Activated naive CD4-positive, alpha-beta T cell (primary cell): ENCODE data around the gene ARHGEF12.
A peak's percentile ranks its signal among the peaks of the same experiment; 100 is the strongest.

Experiments
- DNase-seq, 4 experiments: peaks; one replicate each; lab custom pipeline; 2025; lab: John Stamatoyannopoulos, UW

Gene ARHGEF12

DNA sequence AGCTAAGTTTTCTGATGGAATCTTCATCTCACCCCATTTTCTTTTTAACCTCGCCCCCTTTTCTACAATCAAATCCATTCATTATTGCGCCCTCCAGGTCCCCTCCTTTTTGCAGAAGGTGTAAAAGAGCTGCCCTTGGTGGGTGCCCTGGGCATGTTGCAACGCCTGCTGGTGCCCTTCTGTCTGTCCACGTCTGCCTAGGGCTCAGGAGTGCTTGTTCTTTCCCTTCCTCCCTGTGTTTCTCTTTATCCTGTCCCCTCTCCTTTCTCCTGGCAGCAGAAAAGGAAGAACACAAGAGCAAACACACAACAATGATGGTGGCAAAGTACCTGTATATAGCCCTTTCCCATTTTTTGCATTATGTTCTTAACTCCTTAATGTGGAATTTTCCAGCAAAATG is 17.3 kb upstream of the ARHGEF12 start:
- no peak for DNase-seq

DNA sequence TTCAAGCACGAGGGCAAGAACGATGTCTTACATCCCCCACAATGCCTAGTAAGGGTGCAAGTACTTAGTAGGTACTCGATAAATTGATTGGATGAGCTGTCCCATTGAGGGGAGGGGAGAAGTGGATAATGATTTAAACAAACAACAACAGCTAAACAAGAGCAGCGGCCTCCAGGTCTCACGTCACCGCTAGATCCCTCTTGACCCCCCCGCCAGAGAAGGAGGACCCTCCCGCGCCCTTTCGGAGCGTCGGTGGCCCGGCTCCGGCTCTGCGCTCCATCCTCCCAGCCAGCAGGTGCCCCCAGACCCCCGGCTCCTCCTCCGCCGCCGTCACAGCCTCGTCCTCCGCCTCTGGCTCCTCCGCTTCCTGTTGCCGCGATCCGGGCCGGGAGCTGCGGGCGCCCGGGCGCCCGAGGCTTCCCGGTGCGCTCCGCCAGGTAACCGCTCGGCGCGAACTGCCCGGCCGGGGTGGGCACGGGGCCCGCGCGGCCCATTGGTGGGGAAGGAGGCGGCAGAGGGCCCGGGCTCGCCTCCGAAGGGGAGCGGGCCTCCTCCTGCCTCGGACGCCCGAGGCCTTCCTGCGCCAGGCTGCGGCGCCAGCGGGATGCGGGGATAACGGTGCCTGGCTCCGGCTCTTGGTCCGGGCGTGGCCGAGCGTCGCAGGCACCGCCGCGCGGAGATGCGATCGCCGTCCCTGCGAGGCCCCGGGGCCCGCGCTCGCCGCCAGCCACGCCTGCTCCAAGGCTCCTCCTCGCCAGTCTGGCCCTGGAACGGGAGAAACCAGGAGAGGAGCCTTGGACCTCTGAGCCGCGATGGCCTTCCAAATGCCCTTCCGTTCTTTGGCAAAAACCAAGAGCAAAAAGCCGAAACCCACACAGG is 11.0 kb upstream of the ARHGEF12 start, which contains the start of gene TLCD5:
TLCD5 (plus strand) TSS at position 368 of the 879 bp plus-strand sequence. CDS start 2,143 bp downstream, outside the sequence.
- no peak for DNase-seq

DNA sequence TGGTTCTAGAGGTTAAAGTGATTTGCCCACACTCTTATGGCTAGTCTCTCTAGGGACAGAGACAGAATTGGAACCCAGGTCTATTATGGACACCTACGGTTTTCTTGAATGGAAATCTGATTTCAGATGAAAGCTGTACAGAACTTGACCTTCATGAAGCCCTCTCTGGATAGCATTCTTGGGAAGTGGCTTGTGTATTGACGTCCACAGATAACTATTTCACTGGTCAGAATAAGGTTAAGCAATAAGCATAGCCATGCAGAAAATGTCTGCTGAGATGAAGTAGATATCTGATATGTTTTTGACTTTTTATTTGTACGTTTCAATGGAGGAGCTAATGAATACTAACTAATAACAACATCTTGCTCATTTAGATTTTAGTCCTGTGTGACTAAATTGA is 10.0 kb upstream of the ARHGEF12 start:
- DNase-seq = no peak

DNA sequence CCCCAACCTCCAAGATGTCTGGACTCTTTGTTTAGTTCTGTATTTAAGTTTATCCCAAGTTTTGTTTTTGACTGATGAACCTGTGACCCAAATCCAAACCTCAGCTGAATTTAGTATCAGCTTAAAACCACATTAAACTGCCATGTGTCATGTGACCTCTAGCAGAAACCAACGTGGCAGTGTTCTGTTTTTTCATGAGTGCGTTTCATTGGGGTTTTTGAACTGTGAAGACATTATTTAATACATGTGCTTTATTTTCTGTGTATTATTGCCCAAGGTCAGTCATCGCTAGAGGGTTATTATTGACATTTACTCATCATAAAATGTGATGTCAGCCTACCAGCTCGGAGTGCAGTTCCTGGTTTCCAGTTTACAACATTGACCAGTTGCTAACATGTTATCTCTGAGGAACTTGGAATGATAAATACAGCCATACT is 9.3 kb upstream of the ARHGEF12 start:
- DNase-seq = no peak

DNA sequence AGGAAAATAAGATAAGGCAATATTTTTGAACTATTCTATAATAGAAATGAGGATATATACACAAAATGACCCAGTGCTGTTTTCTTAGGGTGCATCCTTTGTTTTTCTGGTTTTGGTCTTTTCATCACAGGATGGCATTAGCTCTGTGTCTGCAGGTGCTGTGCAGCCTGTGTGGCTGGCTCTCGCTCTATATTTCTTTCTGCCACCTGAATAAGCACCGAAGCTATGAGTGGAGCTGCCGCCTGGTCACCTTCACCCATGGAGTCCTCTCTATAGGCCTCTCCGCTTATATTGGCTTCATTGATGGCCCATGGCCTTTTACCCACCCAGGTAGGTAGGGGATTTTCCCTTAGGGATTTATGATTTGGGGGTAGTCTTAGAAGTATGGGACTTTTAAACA is 8.9 kb upstream of the ARHGEF12 start:
- no peak for DNase-seq

DNA sequence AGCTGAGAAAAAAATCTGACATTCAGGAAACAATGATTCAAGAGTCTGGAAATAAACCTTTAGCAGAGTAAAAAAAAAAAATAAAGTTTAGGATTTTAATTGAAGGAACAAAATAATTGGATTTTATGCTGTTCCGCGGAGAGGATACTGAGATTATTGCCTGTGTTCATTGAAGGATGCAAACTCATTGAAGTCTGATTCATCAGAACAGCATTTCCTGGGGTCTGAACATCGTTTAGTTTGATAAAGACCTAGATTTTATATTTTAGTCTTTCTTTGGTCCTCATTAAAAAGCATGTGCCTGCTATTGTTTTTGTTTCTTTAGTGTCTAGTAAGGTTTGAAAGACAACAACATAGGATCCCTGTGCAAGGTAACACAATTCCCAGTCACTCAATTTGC is 6.7 kb upstream of the ARHGEF12 start:
- DNase-seq = no peak

DNA sequence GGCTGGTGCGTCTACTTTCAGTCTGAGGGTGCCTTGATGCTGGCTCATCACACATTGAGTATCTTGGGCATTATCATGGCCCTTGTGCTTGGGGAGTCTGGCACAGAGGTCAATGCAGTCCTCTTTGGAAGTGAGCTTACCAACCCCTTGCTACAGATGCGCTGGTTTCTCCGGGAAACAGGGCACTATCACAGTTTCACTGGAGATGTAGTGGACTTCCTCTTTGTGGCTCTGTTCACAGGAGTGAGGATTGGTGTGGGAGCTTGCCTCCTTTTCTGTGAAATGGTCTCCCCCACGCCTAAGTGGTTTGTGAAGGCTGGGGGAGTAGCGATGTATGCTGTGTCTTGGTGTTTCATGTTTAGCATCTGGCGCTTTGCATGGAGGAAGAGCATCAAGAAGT is 6.2 kb upstream of the ARHGEF12 start:
- DNase-seq = no peak

DNA sequence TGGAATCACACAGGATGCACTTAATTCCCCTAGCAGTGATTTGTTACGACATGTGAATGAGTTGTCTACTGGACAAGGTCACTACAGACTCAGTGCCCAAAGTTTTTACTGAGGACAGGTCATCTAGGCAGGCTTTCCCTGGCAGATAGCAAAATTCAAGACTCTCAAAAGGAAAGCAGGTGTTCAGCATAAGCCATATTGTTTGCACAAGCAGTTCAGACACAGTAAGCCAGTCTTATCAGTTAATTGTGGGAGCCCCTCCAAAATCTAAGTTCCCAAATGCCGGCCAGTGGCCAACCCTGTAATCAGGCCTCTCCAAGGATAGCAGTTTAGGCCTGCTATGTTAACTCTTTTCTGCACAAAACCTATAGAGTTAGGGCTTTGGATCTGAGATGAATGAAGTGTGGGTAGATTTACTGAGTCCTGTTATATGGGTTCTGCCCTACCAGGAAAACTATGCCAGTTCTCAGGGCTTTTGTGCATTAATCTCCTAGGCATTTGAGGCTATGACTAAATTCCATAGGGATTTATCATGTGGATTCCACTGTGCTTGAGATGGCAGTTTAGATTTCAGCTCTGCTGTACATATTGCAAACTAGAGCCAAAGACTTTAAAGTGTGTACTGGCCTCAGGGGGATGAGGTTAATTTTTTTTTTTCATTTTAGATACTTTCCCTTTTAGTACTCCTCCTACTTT is 4.8 kb upstream of the ARHGEF12 start:
- no peak for DNase-seq

DNA sequence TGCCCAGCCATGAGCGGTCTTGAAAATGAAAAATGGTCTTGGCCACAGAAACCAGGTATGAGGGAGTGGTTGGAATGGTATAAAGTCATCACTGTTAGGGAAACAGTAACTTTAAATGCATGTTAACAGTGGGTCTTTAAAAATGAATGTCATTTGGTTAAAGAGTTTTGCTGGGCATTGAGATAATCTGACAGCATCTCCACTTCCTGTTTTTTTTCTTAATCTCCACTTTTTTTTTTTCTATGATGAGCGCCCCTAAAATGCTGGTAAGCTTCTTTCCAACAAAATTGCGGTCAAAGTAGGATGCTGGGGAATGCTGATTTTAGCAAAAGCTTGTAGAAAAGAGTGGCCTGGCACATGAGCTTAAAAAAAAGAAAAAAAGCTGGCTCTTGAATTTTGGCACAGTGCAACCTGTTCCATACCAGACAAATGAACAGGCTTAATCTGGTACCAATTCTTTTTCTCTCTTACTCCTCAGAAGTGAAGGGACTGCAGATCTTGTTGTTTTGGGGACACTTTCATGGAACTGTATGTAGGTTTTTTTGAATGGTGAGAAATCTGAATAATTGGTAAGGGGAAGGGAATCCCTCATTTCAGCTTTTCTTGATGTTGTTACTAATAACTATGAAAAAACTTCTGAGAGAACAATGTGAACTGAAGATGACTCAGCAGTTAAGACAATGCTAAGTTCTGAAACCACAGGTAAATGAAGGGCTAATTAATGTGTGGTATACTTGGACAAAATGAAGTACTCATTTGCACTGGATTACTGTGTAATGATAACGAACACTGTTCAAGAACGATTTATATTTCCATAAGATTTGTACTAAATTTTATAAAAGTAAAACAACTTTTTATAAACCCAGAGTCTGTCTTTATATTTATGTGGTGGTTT is 3.1 kb upstream of the ARHGEF12 start:
- DNase-seq = no peak

DNA sequence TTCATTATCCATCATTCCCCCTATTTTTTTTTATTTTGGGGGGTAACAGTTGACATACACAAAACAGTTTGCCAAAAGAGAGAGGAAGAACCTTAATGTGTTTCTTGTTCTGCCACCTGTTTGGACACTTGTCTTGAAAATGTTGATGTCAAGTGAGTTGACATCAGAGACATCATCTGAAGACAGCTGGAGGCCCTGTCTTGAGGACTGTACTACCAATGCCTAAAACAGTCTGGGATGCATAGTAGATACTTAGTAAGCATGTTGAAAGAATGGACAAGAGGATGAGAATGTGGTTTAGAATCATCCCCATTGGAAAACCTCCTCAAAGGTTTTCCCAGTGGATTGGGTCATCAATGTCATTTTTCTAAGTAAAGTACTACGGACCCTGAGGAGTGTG is 2.4 kb upstream of the ARHGEF12 start:
- DNase-seq = no peak

DNA sequence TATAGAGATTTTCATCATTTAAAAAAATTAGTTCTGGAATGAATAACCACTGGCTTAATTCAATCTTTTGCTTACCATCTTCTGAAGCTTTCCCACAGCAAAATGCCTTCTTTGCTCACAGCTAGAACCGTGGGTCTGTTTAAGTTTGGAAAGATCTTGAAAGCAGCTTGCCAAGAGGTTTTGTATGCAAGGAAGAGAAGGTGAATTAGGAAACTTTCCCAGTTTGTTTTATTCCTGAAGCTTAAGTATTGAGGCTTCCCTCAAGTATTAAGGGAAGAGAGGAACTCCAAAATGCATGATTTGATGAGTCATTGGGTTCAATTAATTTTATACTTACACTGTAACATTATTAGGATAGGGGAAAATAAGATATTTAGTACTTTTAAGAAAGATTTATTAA is 1.9 kb upstream of the ARHGEF12 start:
- DNase-seq = no peak

DNA sequence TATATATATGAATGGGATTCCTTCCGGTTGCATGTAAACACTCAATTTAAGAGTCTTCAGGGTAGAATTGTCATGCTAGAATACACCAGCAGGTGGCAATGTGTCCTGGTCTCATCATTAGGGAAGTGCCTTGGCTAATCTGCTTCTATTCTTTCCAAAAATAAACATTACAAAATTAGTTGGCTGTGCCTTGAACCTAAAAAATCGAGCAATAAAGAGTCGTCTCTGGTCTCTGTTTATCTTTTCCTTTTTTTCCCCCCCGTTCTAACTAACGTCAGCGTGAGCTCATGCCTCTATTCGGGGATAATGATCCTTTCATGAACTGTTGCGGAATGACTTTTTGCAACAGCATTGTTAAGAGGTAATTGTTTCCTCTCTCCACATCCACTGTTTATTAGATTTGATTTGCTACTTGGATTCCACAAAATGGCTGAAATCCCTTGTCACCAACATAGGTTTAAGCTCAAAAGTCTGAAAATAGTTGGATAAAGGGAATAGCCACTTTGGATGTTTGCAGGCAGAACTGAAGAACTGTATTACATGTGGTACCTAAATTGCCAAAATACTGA is 1.2 kb upstream of the ARHGEF12 start:
- DNase-seq = peak in 1 of 4 experiments; percentile 18

DNA sequence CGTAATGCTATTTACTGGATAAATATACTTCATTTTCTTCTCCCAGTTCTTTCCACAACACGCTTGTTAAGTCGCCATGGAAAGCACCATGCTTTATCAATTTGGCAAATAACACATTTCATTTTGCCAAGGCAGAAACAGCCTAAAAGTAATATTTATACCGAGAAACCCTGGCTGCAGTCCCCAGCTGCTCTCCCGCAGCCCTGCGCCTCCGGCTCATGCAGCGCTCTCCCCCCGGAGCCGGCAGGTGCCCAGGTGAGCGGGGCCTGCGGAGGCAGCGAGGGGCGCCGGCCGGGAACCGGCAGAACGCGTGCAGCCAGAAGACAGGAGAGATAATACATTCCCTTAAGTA is 681 bp upstream of the ARHGEF12 start:
- DNase-seq = no peak

DNA sequence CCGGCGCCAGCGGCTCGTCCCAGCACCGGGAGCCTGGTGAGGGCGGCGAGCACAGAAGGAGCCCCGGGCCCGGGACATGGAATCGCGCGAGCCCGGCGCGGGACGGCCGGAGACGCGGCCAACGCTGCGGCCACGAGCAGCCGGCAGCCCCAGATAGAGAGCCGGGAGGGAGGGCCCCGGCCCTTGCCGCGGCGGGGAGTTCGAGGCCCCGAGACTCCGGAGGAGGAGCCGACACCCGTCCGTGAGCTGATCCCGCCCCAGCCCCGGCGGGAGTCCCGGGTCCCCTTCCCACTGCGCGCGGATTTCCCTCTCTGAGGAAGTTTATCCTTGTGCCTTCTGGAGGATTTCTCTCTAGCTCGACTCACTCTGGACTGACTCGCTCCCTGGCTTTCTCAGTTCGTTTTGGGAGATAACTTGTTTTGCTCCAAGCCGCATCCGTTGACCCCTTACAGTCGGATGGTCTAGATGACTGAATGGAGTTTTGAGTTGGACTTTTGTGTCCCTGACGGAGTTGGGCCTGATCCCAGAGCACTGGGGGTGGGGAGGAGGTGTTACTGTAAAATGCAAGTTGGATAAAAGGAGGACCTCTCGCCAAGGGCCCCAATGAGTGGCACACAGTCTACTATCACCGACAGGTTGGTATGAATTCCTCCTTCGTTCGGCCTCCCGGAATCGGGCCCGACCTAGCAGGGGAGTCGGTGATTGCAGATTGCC is 585 bp downstream of the ARHGEF12 start:
- DNase-seq = peak in 1 of 4 experiments; percentile 11

DNA sequence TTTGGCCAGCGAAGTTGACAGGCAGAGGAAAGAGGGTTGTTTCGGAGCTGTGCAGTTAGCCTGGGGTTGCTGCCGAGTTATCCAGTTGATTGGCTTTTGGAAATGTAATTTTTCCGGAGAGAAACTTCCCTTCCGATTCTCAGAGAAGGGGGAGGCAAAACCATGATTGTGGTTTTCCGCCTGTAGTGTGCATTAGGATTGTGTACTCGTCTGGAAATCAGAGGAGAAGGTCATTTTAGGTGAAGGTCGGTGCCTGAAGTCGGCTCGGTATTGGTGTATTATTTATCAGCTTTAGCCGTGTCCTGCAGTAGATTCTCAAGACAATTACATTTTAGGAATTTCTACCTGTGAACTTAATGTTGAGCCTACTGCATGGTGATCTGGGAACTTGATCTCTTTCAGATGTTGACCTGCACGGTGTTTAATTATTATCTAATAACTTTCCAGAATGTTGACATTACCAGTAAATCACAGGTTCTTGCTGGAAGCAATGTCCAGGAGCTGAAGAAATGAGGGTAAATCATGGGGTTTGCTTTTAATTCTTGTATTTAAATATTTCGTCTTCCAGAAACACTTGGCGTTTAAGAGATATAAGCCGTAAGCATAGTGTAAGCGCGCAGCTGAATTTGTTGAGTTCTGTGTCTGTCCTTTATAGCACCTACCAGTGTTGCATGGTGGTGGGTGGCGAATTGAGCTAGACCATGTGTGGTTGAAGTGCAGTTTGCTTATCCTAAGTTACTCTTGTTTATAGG is 1.3 kb downstream of the ARHGEF12 start:
- DNase-seq = no peak

DNA sequence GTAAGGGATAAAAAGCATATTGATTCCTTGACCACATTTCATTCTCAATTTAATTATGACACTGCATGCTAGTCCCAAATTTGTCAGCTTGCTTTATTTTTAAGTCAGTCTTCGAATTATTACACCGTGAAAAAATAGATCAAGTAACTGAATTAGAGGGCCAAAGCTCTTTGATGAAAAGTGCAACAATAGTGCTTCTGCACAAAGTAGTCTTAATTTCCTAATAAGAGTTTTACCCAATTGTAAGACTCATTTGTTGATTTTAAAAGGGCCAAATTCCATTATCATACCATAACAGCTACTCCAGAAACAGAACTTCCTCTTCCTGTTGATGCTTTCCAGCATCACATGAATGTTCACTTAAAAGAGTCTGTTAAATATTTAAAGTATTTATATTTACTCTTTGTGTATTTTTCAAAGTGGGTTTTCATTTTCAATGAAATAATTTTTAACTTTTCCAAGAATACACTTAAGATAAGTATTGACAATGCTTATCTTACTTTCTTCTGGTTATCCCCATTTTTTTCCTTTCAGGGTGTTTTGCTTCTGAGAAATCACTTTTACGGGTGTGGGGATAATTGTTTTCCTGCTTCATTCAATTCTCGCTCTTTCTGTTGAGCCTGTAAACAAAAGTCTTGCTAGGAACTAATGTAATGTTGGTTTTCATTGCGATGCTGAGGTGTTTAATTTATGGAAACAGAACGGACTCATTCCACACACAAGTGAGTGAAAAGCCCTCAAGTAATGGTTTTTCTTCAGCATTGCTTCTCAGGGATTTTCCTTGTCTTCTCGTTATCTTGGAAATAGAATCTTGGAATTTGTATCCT is 2.1 kb downstream of the ARHGEF12 start:
- no peak for DNase-seq

DNA sequence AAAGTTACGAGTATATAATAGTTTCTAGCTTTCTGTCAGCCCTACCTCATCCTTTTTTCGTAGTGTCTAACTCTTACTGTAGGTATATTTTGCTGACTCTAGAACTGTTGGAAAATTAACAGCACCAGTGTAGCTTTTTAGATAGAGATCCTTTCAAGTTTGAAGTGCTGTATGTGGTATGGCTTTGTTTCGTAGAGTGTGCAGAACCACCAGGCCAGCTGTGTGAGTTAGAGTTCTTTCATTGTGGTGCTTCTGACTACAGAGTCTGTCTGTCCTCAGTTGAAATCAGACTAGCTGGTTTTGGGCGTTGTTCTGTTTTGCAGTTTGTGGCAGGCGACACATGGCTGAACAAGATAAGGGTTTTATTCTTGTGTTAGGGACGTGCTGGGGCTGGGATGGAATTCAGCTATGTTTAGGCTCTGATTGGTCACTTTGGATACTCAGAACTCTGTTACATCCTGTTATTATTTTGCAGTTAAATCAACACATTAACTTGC is 3.2 kb downstream of the ARHGEF12 start:
- DNase-seq = no peak

DNA sequence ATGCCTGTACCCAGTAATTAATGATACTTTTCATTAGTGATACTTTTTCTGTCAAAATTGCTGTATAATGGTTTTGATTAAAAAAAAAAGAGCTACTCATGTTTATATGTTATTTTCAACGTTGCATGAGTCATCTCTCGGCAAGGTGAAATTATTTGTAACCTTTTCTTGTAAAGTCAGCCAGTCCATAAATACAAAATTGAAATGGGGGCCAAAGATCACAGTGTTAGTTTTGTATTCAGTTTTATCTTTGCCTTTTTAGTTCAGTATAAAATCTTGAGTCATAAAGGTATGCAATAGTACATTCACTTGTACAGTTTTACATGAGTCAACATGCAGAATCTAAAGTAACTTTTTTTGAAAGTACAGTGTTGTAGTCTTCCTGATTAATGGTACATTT is 4.3 kb downstream of the ARHGEF12 start:
- no peak for DNase-seq

DNA sequence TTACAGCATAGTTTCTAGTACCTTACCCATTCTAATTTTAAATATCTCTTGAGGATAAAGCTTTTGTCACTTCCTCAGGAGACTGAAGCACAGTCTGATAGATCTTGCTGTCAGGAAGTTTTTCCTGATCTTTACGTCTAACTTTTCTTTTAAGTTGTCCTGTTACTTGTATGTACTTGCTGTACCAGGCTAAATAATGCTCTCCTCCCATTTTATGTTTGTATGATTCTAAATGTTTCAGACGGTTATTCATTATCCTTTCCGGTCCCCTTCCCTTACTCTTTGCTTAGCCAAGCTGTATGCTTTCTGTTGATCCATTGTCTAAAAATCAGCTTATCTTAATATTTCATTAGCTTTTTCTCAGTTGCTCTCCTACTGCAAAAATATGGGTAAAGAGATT is 6.0 kb downstream of the ARHGEF12 start:
- DNase-seq = no peak

DNA sequence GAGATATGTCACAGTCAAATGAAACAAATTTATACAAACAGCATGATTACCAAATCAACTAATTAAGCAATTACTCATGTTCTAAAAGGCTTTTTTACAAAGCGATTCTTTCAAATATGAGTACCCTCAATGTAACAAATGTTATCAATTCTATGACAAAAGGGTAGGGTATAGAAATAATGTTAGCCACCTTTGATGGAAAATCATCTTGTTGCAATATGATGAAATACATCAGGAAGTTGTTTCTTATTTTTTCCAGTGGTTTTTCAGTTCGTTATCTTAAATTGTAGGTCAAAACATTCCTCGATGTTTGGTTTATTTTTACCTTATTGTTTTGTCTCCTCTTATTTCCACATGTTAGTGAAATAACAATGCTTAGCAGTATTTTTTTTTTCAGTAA is 6.5 kb downstream of the ARHGEF12 start:
- DNase-seq = no peak
